ENCODE data around the gene SUSD1.

GRCh38 chr9:111999319-111999718 lies 175.8 kb downstream of the SUSD1 start:
- TF ChIP-seq CTCF (IDR thresholded peaks at IDR 0.05) = no peak
- no peak for TF ChIP-seq POLR2A (IDR thresholded peaks at IDR 0.05)
